Cerebellar cortex (tissue), 1 donor: Measurements from ENCODE around the gene ASB1.

Source experiments
- DNase-seq: peaks from one replicate; pipeline ENCODE4 v3.0.0-alpha.2; 2015; ENCODE audit warnings: low spot score

Gene ASB1, protein sequence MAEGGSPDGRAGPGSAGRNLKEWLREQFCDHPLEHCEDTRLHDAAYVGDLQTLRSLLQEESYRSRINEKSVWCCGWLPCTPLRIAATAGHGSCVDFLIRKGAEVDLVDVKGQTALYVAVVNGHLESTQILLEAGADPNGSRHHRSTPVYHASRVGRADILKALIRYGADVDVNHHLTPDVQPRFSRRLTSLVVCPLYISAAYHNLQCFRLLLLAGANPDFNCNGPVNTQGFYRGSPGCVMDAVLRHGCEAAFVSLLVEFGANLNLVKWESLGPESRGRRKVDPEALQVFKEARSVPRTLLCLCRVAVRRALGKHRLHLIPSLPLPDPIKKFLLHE

DNA sequence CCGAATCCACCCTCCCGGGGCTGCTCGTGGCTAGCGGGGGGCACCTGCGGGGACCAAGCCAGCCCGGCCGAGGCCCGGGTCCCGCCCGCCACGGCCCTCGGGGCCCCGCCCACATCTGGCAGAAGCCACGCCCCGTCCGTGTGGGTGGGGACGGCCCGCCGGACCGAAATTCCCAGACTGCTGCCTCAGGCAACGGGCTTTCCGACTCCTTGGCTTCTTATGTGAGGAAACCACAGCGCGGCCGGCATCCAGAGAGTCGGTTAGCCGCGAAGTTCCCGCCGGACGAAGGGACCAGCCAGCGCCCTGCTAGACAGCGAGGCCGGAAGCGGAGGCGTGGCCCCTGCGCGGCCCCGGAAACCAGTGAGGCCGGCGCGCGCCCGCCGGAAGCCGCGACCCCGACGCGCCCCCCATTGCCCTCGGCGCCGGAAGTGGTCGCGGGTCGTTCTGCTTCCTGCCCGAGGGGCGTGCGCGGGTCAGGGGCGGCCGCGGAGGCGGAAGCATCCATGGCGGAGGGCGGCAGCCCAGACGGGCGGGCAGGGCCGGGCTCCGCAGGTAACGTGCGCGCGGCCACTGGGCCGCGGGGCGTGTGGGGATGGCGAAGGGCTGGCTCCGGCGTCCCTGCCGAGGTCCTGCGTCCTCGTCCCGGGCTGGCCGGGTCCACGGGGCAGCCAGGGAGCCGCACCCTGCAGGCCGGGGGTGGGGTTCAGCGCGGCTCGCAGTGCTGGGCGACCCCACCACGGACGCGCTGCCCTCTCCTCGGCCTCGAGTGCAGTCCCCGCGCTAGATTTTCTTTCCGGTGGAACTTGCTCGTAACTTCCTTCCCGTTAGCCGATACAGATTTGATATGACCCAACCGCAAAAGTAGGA lies at the start of gene ASB1:
Gene ASB1 (plus strand): TSS at position 360 of the 867 bp plus-strand sequence. CDS start 144 bp downstream, at position 504.
- DNase-seq, result peak; percentile 65

DNA sequence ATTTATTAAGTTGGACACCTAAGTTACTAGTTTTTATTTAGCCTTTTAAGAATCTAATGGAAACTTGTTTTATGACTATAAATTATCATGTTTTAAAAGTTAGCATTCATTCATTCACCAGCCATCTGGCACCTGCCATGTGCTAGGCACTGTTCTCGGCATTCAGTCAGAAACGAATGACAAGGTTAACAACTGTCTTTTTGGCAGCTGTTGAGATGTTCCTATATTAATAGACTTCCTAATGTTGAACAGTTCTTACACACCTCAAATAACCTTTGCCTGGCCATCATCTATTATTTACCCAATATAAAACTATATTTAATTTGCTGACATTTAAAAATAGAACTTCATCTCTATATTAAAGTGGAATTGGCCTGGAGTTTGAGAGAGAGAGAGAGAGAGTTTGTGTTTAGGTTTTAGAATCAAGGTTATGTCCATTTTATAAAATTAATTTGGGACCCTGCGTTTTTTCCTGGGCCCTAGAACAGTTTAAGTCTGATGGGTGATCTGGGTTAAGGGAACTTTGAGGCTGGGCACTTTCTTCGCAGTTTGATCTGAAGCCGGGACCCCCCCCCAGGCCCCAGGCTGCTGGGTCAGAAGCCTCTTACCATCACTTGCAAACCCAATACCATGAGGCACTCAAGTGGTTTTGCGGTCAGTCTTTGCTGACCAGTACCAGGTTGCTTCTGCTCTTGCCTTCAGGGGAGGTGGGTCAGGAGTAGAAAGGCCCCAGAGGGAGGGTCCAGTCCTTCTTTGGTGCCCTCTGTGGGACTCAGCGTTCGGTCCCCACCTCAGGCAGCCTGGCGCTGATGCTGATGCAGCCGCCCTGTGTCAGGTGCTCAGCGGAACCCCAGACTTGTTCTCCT lies 48.3 kb upstream of the ASB1 start:
- no peak for DNase-seq

DNA sequence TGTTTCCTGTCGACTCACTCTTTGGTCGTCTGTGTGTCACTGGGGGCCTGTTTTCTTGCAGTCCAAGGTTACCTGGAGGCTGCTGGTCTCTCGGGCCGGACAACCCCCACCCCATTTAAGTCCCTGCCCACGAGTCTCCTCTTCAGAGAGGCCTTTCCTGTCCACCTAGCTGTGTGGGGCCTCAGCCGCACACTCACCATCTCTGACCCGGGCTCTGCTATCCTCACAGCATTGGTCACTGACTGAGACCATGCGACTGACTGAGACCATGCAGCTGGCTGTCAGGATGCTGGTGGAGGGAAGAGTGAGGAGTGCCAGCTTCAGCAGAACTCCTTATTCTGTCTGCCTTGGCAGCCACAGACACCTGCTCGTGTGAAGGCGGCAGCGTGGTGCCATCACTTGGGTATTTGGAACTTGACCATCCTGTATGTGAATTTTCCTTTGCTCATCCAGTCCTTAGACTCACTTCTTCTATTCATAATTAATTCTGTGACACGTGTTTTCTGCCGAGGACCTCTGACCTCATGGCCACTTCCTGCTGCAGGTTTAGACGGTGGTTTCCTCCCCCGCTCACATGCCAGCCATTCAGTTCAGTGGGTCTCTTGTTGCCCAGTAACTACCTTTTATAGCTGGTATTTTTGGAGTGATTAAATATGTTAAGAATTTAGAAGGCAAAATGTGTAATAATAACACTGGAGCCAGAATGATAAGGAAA lies 47.5 kb upstream of the ASB1 start:
- DNase-seq, result no peak

DNA sequence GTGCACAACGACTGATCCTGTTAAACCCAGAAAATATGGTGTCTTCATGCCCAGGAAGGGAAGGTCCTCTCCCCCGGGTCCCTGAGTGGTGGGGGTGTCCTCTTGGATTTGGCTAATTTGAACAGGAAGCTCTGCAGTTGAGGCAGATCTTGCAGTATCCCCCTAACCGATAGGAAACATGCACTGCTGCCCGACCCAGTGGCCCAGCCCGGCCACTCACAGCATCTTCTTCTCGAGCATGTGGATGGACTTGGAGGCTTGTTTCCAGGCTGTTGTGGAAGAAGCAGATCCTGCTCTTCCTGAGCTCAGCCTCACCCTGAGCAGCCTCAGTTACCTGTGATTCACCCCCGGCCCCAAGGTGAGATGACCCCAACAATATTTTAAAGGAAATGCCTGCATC lies 46.4 kb upstream of the ASB1 start:
- DNase-seq, result no peak

DNA sequence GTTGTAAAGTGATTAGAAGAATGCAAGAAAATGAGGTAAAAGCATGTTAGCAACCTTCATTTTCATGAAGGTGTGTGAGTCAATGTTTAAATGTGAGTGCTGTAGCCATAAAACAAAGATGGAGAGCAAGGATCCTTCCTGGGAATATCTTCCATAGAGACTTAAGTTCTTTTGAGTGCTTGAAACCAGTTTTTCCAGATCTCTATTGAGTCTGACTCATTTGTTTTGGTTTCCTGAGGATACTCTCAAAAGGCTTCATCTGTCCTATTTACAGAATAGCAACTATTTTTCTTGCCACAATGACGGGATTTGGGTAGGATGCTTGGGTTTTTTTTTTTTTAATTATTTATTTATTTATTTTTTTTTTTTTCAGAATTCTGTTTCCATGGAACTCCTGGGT lies 45.9 kb upstream of the ASB1 start:
- no peak for DNase-seq

DNA sequence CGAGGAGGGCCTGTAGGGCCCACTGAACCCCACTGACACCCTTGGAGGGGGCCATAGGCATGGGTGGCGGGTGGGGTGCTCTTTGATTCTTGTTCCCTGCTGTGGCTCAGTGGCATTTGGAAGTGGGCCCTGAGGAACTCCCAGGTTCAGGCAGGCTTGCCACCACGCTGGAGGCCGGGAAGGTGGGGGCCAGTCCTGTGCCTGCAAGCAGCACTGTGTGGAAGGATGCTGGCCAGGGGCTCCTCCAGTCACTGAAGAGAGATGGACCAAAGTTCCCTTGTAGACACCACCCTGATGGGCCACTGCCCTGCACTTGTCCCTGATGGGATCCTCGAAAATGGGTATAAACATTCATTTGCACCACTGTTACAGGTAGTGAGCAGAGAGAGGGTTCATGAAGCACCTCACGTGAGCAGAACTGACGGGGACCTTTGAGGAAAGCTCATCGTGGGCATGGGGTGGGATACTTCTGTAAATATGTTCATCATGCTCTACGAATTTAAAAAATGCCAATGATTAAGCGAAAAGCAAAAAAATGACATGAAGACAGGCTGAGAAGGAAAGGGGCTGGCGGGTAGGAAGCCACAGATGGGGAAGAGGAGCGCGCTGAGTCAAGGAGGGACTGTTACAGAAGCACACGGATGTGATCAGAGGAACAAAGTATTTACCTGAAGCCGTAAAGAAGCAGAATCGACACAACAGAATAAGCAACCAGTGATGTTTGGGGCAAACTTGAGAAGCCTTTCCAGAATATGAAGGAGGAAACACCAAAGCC lies 45.2 kb upstream of the ASB1 start:
- no peak for DNase-seq

DNA sequence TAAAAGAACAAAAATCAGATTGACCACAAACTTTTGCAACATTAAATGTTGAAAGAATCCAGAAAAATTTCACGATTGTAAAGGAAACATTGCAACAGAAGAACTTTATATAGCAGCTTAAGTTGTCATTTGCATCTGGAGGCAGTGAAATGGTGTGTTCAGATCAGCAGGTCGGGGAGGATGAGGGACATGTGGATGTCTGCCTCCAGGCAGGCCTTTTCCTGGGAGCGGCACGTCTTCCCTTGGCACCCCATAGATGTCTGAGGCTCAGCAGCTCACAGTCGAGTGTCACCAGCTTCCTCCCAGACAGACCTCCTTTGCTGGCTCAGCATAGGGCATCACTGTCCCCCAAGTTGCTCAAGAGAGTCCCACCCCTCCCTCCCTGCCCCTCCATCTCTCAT lies 44.3 kb upstream of the ASB1 start:
- no peak for DNase-seq

DNA sequence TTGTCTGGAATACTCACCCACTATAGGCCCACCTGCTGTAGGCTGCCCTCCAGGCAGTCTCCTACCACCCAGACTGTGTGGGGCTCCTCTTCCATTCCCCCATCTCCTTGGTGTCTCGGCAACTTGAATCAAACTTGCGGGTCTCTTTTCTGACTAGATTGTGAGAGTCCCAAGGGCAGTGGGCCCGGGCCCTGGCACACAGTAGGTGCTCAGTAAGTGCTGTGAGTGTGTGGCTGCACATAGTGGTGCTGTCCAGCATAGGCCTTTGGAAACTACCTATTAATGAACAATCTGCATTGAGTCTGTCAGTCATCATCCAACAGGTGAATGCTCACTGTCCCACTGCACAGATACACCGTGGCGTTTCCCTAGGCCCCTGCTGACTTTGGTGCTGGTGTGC lies 43.6 kb upstream of the ASB1 start:
- no peak for DNase-seq

DNA sequence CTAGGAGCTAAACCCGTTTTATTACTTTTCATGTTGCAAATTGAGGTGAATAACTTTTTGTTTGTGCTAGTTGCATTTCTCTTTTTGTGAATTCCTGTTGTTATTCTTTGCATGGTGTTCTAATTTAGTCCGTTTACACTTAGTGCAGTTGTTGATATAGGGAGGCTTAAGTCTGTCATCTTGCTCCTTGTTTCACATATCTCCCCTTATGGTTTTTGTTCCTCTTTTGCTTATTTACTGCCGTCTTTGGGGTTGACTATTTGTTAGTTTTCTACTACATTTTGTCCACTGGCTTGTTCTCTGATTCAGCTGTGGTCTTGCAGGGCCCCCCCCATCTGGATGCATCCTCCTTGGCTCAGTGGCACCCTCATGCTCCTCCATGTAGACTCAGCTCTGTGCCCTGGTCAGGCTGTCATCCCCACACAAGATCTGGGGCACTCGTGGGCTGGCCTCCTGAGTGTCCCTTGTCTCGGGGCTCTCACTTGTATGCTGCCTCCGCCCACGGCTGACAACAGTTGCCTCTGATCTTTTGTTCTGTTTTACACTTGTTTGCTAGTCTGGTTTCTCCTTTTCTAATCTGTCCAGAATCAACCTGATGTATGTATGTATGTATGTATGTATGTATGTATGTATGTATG lies 42.9 kb upstream of the ASB1 start:
- DNase-seq, result no peak

DNA sequence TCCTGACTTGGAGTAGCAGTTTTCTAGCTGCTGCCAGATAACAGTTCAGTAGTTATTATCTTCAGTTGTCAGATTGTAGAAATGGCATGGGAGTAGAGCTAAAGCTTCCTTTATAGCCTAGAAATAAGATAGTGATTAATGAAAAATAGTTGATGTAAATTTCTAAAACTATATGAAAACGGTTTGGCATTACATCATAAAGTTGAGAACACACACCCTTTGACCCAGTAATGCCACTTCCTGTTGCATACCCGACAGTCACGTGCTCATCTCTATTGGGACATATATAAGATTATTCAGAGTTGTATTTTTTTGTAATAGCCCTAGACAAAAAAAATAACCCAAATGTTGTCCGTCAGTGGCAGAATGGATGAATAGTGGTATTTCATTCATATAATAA lies 39.4 kb upstream of the ASB1 start:
- DNase-seq, result no peak

DNA sequence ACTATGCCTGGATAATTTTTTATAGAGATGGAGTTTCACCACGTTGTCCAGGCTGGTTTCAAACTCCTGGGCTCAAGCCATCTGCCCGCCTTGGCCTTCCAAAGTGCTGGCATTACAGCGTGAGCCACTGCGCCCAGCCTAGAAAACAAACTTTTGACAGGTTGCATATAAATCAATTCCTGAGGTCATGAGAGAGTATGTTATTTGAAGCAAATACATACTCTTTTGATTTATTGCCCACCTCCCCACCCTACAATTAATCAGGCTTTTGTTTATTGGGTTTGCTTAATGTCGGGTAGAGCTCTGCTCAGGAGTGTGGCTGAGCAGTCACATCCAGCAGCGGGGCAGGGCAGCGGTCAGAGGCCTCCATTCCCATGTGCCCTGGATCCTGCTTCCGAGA lies 37.9 kb upstream of the ASB1 start:
- peak; percentile 12 for DNase-seq

DNA sequence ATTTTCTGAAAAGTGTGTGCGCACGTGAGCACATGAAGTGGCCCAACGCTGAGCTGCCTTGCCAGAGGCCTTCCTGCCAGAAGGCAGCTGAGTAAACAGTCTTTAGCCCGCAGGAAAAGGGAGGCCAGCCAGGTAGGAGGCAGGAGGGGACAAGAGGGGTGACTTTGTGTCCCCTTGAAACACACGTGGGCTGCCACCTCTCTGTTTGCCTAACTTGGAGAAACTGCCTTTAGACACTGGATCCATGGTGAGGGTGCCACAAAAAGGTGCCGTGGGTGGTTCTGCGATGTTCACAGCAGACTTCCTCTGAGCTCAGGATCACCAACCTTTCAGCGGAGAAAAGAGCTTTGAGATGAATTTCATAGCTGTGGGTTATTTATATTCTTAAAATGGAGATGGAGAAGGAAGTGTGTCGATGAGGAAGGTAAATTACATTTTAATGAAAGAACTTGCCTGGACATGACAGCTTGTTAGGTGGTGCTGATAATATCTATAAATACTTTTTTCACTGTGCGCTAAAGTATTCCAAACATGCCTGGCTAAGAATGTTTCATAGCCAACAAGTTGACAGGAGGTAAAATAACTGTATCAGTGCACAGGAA lies 36.6 kb upstream of the ASB1 start:
- no peak for DNase-seq

DNA sequence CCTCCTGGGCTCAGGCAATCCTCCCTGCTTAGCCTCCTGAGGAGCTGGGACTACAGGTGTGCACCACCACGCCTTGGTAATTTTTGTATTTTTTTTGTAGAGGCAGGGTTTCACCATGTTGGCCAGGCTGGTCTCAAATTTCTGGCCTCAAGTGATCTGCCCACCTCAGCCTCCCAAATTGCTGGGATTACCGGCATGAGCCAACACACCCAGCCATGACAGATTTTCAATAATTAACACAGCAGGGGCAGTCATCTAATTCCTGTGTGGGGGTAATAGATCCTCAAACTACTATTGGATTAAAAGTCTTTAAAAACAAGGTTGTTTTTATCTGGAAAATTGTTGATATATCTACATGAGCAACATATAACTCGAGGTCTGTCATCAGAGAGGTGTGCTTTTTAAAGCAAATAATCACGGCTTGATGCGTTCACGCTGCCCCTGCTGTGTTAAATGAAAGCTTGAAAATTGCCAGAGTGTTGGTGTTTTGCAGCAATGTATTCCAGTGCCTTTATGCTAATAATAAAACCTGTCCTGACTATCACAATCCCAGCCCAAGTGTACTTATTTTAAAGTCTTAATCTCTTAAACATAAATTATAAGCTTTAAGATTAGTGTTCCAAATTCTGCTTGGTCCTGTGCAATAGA lies 35.6 kb upstream of the ASB1 start:
- no peak for DNase-seq

DNA sequence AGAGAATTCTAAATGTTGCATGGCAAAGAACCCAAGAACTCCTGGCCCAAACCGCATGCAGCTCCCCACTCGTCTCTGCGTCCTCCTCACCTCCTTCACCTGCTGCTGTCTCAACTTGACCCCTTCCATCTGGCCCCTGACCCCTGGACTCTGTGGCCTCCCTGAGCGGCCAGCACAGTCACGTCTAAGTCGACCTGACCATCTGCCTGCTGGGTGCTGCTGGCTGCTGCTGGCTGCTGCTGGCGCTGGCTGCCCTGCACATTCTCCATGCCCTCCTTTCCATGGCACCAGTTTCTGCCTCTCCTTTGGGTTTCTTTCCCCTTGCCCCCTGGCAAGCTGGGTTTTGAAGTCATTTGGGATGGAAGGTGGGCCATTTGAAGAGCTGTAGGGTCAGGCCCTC lies 30.1 kb upstream of the ASB1 start:
- DNase-seq, result no peak

DNA sequence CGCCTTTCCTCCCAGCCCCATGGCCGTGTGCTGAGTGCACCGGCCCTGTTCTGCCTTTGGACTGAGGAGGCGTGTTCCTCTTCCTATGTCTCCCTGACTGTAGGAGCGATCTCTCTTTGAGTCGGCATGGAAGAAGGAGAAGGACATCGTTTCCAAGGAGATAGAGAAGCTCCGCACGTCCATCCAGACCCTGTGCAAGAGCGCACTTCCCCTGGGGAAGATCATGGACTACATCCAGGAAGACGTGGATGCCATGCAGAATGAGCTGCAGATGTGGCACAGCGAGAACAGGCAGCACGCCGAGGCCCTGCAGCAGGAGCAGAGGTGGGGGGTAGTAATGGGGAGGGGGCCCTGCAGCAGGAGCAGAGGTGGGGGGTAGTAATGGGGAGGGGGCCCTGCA lies 29.4 kb upstream of the ASB1 start:
- no peak for DNase-seq

DNA sequence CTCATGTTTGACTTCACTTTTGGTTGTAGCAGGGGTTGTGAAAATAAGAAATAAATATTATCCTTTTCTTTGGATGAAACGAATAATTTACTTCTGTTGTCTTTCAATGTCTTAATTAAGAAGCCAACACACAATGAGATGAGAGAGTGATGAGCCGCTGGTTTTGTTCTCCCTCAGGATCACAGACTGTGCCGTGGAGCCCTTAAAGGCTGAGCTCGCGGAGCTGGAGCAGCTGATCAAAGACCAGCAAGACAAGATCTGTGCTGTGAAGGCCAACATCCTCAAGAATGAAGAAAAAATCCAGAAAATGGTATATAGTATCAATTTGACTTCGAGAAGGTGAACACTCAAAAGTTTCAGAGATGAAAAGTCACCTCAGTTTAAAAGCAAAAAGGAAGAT lies 28.1 kb upstream of the ASB1 start:
- DNase-seq, result no peak

DNA sequence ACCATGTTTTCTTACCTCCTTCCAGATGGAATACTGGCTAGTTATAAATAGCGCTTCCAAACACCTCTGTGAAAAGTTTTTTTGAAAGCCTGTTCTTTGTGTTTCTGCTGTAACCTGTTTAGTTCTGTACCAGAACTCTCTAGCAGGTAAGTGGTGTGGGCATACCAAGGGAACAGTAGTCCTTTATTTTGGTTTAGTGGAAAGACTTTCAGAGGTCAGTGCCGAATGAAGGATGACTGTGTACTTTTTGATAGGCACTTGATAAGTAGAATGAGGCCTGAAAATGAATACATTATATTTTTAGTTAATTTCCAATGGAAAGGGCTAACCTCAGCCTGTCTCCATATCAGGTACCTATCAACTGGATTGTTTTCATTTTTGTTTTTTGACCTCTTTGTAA lies 27.6 kb upstream of the ASB1 start:
- DNase-seq, result no peak

DNA sequence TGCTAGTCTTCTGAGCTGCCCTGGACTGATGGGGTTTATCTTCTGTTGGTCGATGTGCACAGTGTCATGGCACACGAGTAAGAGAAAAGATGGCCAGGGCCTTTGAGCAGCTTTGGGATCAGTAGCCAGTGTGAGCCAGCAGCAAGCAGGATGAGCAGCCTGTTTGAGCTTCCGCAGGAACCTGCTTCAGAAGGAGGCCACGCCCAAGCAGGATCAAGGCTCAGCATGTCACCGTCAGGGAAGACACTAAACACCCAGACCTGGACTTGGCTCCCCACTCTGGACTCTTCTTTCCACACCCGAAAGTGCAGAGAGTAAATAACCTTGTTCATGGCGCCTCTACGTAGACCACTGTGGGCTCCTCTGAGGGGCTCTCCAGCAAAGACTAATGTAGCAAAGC lies 25.2 kb upstream of the ASB1 start:
- no peak for DNase-seq

DNA sequence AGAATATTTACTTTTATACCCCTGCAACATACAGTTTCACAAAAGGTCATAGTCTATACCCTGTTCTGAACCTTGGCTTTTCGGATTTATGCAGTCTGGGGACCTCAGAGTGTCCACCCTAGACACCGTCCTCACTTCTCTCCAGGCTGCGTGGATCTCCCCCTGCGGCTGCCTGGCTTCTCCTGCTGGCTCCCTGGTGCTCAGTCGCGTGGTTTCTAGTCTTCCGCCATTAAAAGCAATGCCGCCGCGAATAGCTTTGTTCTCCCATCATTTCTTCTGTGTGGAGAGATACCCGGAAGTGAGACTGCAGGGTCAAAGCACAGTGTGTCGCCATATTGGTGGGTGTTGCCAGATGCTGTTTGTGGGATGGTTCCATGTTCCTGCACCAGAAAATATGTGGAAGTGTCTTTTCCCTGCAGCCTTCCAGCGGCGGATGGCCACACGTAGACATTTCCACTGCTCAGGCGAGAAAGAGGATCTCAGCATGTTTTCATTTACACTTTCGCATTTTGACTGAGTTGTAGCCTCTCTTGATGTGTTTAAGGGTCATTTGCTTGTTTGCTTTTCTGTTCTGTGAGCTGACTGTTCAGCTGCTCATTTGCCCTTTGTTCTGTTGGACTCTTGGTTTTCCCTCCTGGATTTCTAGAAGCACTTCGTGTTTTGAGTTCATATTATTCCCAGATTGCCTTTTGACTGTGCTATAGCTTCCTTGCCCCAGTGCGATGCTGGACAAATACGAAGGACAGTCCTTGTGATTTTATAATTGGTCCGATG lies 22.9 kb upstream of the ASB1 start:
- no peak for DNase-seq
